Fibroblast of the conjunctiva (primary cell): ENCODE measurements around the gene UGT1A4.

Experiments used
- DNase-seq: peaks from one replicate; pipeline ENCODE4 v3.0.0-alpha.2; 2010; ENCODE audit warnings: low read depth

The UGT1A4 gene

DNA sequence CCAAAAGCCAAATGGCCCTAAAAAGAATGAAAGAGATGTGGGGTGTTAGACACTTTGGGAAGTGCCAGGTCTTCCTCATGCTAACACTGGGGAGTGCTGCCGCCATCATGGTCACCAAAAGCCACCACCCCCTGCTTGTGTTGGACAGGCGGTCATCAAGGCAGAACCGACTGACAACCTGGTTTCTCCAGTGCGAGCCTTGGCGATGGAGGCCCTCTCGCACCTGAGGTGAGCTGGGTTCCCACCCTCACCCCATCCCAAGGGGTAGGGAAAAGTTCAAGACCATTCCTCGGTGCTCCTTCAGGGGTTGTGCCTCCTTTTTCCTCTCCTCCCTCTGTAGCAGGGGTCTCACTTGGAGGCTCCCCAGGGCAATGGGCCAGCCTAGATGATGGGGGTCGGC is 93.2 kb downstream of the UGT1A4 start:
- DNase-seq = no peak

DNA sequence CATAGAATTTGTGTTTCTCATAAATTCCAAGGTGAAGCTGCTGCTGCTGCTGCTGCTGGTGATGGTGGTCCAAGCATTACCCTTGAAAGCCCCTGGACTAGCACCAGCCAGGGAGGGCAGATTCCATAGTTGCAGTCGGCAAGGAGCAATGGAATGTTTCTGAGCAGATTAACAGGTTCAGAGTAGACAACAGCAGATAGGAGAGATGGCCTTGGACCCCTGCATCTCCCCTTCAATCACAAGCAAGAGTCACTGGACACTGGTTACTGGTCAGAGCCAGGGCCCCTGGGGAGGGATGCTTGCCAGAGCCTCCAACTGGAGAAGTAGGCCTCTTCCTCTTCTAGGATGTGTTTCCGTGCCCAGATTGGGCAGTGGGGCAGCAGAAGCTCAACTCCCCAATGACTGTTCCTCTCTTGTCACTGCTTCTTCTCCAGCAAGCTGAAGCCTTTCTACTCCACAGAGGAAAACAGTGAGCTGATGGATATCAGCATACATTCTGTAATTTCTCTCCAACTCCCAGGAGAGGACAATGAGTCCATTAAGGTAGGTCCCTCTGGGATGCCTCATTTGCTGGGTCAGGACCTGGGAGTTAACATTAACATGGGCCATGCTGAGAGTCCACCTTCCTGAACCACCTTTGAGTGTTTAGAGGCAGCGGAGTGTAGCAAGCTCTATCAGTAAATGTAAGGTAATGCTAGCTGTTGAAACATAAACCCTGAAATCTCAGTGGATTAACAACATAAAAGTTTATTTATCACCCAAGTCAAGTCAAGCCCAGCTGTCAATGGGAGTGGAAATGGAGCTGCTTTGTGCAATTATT is 94.9 kb downstream of the UGT1A4 start:
- no peak for DNase-seq

DNA sequence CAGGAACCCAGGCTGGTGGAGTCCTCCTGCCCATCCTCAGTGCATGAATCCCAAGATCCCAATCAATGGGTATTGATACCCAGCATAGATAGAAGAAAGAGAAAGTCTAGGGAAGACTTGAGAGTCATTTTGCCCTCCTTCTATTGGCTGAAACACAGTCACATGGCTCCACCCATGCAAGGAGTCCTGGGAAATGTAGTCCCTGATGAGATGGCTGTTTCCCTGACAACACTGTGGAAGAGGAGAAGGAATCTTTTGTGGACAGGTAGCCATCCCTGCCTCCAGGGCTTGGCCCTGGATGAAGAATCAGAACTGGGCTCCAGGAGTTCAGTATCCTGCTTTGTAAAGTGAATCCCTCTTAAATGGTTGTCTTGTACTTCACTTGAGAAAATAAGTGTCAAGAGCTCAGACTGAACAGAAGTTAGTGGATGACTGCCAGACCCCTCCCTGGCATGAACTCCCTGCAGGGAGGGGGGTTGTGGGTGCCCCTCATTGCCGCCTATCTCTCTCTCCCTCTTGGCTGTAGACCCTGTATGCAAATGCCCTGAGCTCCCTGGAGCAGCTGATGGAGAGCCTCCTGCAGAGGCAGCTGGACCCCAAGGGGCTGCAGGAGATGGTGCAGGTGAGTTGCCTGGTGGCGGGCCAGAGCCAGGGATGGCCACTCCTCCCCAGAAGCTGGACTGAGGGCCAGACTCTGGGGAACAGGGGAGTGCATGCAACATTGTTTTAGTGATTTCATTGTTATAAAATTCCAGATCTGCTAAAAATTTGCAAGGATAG is 95.7 kb downstream of the UGT1A4 start:
- no peak for DNase-seq

DNA sequence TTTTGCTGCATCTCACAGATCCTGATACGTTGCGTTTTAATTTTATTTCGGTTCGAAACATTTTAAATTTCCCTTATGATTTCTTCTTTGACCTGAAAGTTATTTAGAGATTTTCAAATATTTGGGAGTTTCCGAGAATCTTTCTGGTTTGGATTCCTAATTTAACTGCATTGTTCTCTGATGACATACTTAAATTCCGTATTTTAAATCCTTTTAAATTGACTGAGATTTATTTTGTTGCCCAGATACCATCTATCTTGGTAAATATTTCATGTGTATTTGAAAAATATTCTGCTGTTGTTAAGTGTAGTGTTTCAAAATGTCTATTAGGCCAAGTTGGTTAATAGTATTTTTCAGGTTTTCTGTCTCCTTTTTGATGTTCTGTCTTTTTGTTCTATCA is 97.3 kb downstream of the UGT1A4 start:
- DNase-seq = no peak

GRCh38 chr2:233816334-233816733 is 97.8 kb downstream of the UGT1A4 start:
- DNase-seq = no peak

- no peak for DNase-seq
These were observed 98.2 kb downstream of the UGT1A4 start for GRCh38 chr2:233816771-233817170.

GRCh38 chr2:233817361-233817911 is 98.9 kb downstream of the UGT1A4 start:
- no peak for DNase-seq

DNA sequence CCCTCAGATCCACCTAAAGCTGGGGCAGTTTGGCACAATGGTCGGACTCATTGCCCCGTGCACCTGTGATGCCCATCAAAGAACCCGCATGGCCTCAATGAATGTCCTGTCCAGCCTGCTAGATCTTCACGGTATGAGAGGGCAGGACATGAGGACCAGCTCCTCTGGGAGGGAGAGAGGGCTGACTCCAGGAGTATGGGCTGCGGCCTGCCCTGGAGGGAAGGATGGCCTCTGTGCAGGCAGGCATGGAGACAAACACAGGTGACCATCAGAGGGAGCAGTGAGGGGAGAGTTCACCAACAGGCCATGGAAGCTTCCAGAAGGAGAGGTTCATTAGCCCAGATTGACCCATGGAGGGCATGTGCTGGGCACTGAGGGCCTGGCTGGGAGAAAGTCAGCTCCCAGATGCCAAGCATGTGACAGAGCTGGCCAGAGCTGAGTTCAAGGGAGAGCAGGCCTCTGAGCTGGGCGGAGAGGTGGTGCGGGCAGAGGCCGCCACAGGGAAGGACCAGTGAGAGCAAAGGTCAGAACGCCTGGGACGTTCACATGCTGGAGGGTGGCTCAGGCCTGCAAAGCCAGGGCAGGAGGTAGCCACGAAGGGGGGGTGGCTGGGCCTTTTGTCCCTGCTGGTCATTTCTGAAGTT is 99.6 kb downstream of the UGT1A4 start:
- DNase-seq = no peak

GRCh38 chr2:233818639-233819621 is 100.4 kb downstream of the UGT1A4 start:
- no peak for DNase-seq

- DNase-seq = no peak
These were observed 101.6 kb downstream of the UGT1A4 start for GRCh38 chr2:233819884-233820773.

- DNase-seq = no peak
These were observed 102.2 kb downstream of the UGT1A4 start for GRCh38 chr2:233820774-233821105.

- DNase-seq = no peak
These were observed 102.7 kb downstream of the UGT1A4 start for GRCh38 chr2:233821196-233821595.

- DNase-seq = no peak
These were observed 103.2 kb downstream of the UGT1A4 start for GRCh38 chr2:233821709-233822100.

GRCh38 chr2:233822101-233822771 is 103.7 kb downstream of the UGT1A4 start:
- DNase-seq = no peak
